Thyroid gland (tissue), 4 donors: ENCODE measurements around the gene KIF16B. TPM values are rescaled to one million over a fixed set of nuclear protein-coding genes. Genes with fewer than 3 reads are reported as not detected.

Experiments
- DNase-seq, 2 donors: peaks; one replicate each; pipeline ENCODE4 v3.0.0-alpha.2; 2019
- H3K27ac ChIP-seq, 3 donors: fragments of 200-600 bp; sonication (generic); 1 replicate in 2 of 3; 2 replicates in 1 of 3; pipeline ENCODE4 v1.5.1; 2016 to 2019; ENCODE audit warnings: mild to moderate bottlenecking in 1 of 3, moderate library complexity in 1 of 3
- H3K27me3 ChIP-seq: fragments of 200-600 bp; sonication (generic); one replicate; pipeline ENCODE4 v1.5.1; 2019
- H3K36me3 ChIP-seq, 2 donors: fragments of 200-600 bp; sonication (generic); one replicate each; pipeline ENCODE4 v1.5.1; 2016 to 2019
- H3K4me1 ChIP-seq, 2 donors: fragments of 200-600 bp; sonication (generic); one replicate each; pipeline ENCODE4 v1.5.1; 2017 to 2019
- H3K4me3 ChIP-seq, 3 donors: fragments of 200-600 bp; sonication (generic); replicated peaks in 1 of 3; 1 replicate in 2 of 3; 2 replicates in 1 of 3; pipeline ENCODE4 v1.5.1; 2016; ENCODE audit warnings: mild to moderate bottlenecking in 1 of 3
- H3K9me3 ChIP-seq: fragments of 200-600 bp; sonication (generic); one replicate; pipeline ENCODE4 v1.5.1; 2017
- CTCF ChIP-seq, 6 experiments: fragments of 200-600 bp in 3 of 6; fragments of 450-650 bp in 3 of 6; sonication (generic) in 3 of 6; IDR thresholded peaks; one replicate each; pipeline ENCODE4 v1.5.1; 2016 to 2019; ENCODE audit warnings: antibody characterized with exemption in 6 of 6, mild to moderate bottlenecking in 2 of 6, inconsistent platforms in 1 of 6, moderate library complexity in 1 of 6
- POLR2A ChIP-seq, 2 donors: fragments of 450-650 bp; IDR thresholded peaks; one replicate each; pipeline ENCODE4 v1.6.1; 2017; ENCODE audit warnings: antibody characterized with exemption in 2 of 2, mild to moderate bottlenecking in 2 of 2, moderate library complexity in 1 of 2
- WGBS, 2 donors: methylation state at CpG; one replicate each; pipeline ENCODE4 v1.1.5; 2017; 5-methylcytosine and 5-hydroxymethylcytosine counted together
- intact Hi-C: fragments of 100-400 bp; cut with DNase I; formaldehyde crosslinking; loops from one replicate; pipeline ENCODE4 v1.15.1; 2023
- total RNA-seq, 4 donors: library from RNA; depleted of rRNA; stranded (reverse); fragments of >200 nt; gene quantifications; one replicate each; pipeline ENCODE4 v1.2.3, GENCODE V29; 2016

KIF16B gene
- total RNA-seq, 4 donors from 2014 or later, result 18.5 to 32.8 (median 28.6) TPM

- TF ChIP-seq CTCF (IDR thresholded peaks at IDR 0.05) (no peak), POLR2A (IDR thresholded peaks at IDR 0.05) (no peak)
- Histone ChIP-seq H3K4me3 (no peak overlapping the region), H3K27me3 (no peaks in the 10 kb centered on the region), H3K4me1 (no peaks in the 10 kb centered on the region), H3K36me3 (no peaks in the 10 kb centered on the region), H3K27ac (no peak overlapping the region), H3K9me3 (no peaks in the 10 kb centered on the region)
- intact Hi-C loops, result no loop called here
- 78% methylated on average over 10 of the region's 10 CpGs for WGBS, 2 donors
- no peak for DNase-seq
Observed at GRCh38 chr20:16562259-16562658, 11.0 kb downstream of the KIF16B start.

- no peak overlapping the region for H3K4me3 ChIP-seq
- no peak for DNase-seq
- TF ChIP-seq CTCF (IDR thresholded peaks at IDR 0.05) (no peak), POLR2A (IDR thresholded peaks at IDR 0.05) (no peak)
- 84 to 86% methylated on average over 9 of the region's 9 CpGs for WGBS, 2 donors
- no peaks in the 10 kb centered on the region for H3K9me3 ChIP-seq
- intact Hi-C loops, result no loop called here
- H3K36me3 ChIP-seq, result no peaks in the 10 kb centered on the region
- no peaks in the 10 kb centered on the region for H3K27me3 ChIP-seq
- no peaks in the 10 kb centered on the region for H3K4me1 ChIP-seq
- H3K27ac ChIP-seq, result no peak overlapping the region
Observed at GRCh38 chr20:16560661-16561060, 12.6 kb downstream of the KIF16B start.

GRCh38 chr20:16560216-16560615 is 13.0 kb downstream of the KIF16B start:
- H3K36me3 ChIP-seq, result no peaks in the 10 kb centered on the region
- DNase-seq, result no peak
- intact Hi-C loops, result no loop called here
- H3K4me1 ChIP-seq, result no peaks in the 10 kb centered on the region
- H3K27ac ChIP-seq, result no peak overlapping the region
- TF ChIP-seq POLR2A (IDR thresholded peaks at IDR 0.05), result no peak
- no peak for TF ChIP-seq CTCF (IDR thresholded peaks at IDR 0.05)
- no peaks in the 10 kb centered on the region for H3K9me3 ChIP-seq
- WGBS, 2 donors, result 99 to 100% methylated on average over 2 of the region's 2 CpGs
- no peak overlapping the region for H3K4me3 ChIP-seq
- H3K27me3 ChIP-seq, result no peaks in the 10 kb centered on the region

- TF ChIP-seq CTCF (IDR thresholded peaks at IDR 0.05) (no peak), POLR2A (IDR thresholded peaks at IDR 0.05) (no peak)
- no peak for DNase-seq
- WGBS, 2 donors, result 98% methylated on average over 5 of the region's 5 CpGs
- H3K4me1 ChIP-seq, result peaks cover 5 to 36% of the 10 kb centered on the region in 2 donors
- H3K4me3 ChIP-seq, result no peak overlapping the region
- no peaks in the 10 kb centered on the region for H3K27me3 ChIP-seq
- no peaks in the 10 kb centered on the region for H3K9me3 ChIP-seq
- intact Hi-C loops, result no loop called here
- H3K36me3 ChIP-seq, result no peaks in the 10 kb centered on the region
- H3K27ac ChIP-seq, result no peak overlapping the region
Observed at GRCh38 chr20:16556301-16556700, 16.9 kb downstream of the KIF16B start.

GRCh38 chr20:16555754-16556153 is 17.5 kb downstream of the KIF16B start:
- no peaks in the 10 kb centered on the region for H3K27me3 ChIP-seq
- intact Hi-C loops, result no loop called here
- no peak for DNase-seq
- H3K27ac ChIP-seq, result no peak overlapping the region
- no peaks in the 10 kb centered on the region for H3K9me3 ChIP-seq
- H3K4me3 ChIP-seq, result no peak overlapping the region
- peaks cover 5 to 39% of the 10 kb centered on the region in 2 donors for H3K4me1 ChIP-seq
- no peak for TF ChIP-seq CTCF (IDR thresholded peaks at IDR 0.05)
- TF ChIP-seq POLR2A (IDR thresholded peaks at IDR 0.05), result no peak
- H3K36me3 ChIP-seq, result no peaks in the 10 kb centered on the region
